Omental fat pad (tissue), 4 donors: Measurements from ENCODE around the gene PRIM1. TPM values are rescaled to one million over a fixed set of nuclear protein-coding genes. Genes with fewer than 3 reads are reported as not detected.

Experiments used
- ATAC-seq: fragments of 150-250 bp; one replicate; pipeline ENCODE4 v1.9.1; 2016; ENCODE audit warnings: mild to moderate bottlenecking, moderate library complexity; ENCODE audit not compliant: low FRiP score
- DNase-seq: peaks from one replicate; pipeline ENCODE4 v3.0.0-alpha.2; 2019; ENCODE audit warnings: low spot score
- total RNA-seq, 4 donors: library from RNA; depleted of rRNA; stranded (reverse); fragments of >200 nt; gene quantifications; one replicate each; pipeline ENCODE4 v1.1.0, GENCODE V29; 2016
- TF ChIP-seq, protein P1 (sequence below), 3 donors: fragments of 450-650 bp; IDR thresholded peaks; one replicate each; pipeline ENCODE4 v1.5.1; 2016 to 2017; ENCODE audit warnings: antibody characterized with exemption in 3 of 3, mild to moderate bottlenecking in 3 of 3, moderate library complexity in 2 of 3

PRIM1 gene
- total RNA-seq, 4 donors from 2014 or later, result 2.8 to 10.7 (median 5.5) TPM

DNA sequence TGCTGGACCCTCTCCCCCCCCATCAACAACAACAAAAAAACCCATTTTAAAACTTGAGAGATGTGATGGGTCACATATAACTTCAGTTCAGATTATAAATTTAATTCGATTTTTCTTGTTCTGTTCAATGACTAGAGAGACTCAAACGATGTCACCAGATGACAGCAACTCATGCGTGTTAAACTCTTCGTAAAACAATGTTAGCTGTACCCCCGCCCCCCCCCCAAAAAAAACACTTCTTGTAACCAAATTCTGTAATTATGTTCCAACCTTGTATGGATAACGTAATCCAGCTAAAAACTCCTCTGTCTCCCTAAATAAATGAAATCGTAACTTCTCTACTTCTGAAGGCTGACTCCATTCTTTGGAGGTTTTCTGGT, 26.4 kb downstream of the PRIM1 start:
- TF ChIP-seq, protein P1, sequence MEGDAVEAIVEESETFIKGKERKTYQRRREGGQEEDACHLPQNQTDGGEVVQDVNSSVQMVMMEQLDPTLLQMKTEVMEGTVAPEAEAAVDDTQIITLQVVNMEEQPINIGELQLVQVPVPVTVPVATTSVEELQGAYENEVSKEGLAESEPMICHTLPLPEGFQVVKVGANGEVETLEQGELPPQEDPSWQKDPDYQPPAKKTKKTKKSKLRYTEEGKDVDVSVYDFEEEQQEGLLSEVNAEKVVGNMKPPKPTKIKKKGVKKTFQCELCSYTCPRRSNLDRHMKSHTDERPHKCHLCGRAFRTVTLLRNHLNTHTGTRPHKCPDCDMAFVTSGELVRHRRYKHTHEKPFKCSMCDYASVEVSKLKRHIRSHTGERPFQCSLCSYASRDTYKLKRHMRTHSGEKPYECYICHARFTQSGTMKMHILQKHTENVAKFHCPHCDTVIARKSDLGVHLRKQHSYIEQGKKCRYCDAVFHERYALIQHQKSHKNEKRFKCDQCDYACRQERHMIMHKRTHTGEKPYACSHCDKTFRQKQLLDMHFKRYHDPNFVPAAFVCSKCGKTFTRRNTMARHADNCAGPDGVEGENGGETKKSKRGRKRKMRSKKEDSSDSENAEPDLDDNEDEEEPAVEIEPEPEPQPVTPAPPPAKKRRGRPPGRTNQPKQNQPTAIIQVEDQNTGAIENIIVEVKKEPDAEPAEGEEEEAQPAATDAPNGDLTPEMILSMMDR (IDR thresholded peaks at IDR 0.05), result no peak
- ATAC-seq, result no peak
- no peak for DNase-seq

DNA sequence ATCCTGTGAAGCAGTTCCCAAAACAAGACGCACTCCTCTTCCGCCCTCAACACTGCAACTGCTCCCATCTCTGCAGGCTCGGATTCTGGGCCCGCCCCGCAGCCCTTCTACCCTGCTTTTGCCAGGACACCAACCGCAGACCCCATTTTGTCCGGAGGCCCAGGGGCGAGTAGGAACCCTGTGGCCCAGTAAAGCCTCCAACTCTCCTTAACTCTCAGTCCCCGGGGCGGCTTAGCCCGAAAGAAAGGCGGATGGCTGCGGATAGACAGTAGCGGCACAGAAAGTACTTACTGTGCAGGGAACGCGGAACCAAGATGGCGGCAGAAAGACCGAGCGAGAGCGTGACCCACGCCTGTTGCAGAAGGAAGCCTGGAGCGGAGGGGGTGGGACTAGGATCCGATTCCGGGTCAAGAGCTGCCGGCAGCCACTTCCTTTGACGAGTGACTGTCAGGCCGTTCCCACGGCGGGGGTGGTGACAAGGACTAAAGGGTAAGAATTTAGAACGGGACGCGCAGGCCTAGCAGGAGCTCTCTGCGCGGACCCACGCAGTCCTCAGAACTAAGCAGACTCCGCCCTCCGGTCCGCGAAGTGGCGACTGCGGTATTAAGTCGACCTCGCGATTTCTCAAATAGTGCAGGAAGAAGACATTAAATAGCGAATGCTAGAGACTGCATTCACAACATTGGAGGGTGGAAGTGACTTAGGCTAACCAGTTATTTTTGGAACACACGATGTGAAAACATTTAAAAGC, 27.0 kb downstream of the PRIM1 start, which contains the start of gene NACA:
TSS of gene NACA (minus strand) at position 328 of the 751 bp plus-strand sequence. CDS start 778 bp downstream, outside the sequence.
- DNase-seq (peak; percentile 90), ATAC-seq (peak; percentile 90)
- TF ChIP-seq, protein P1 (IDR thresholded peaks at IDR 0.05), result no peak

DNA sequence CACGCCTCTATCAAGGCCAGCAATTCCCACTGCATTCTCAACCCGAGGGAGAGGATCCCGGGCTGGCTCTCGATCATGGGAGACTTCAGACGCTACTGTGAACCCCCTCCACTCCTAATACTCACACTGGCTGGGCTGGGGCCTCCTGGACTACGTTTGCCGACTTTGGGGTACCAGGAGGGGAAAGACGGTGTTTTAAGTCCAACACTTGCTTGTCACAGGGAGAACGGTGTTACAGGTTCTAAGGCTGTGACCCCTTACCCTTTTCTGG, 27.5 kb downstream of the PRIM1 start:
- TF ChIP-seq, protein P1 (IDR thresholded peaks at IDR 0.05), result no peak
- ATAC-seq (no peak), DNase-seq (no peak)

DNA sequence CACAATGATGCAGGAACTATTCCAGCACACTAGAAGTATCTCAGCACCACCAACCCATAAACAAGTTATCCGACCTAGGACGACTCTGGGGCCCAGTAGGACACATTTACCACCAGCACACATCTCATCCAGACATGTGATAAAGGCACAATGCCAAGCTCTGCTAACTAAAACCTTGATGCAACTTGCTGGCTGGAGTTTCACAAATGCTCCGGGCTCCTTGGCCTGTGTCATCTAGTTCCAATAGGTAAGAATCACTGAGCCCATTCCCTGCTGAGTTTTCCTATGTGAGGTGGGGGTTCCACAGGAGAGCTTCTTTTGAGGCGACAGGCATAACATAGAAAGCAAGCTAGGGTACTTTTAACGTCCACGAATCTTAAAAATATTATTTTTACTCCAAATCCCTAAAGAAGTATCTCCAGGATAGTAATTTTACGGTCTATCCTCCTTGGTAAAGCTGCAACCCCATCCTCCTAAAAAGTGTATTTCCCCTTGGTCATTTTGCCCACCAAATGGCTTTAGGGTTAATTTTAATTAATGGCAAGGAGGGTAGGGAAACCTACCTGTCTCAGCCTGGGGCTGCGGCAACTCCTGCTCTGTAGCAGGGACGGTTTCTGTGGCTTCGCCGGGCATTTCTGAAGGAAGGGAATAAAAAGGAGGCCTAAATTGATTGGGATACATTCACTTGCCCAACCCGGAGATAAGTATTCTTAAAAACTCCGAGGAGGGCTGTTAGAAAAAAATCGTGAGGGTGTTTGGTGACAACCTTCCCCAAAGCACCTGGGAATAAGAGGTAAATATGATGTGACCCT, 28.0 kb downstream of the PRIM1 start:
- peak; percentile 29 for ATAC-seq

DNA sequence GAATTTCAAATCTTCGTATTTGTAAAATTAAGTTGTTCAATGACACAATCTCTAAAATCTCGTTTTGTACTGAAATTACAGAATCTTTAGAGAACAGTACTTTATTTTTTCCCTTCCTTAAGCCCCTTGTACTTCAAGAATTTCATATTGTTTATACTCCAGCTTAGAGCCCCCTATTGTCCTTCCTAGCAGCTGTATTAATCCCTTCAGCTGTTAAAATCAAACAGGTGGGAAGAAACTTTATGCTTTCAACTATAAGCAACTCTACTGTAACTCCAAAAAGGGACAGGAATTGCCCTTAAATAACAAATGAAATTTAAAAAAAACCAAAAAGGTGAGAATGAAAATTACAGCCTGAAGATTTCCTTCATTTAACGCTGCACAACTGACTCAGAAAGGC, 28.8 kb downstream of the PRIM1 start:
- no peak for ATAC-seq
- no peak for DNase-seq
- TF ChIP-seq, protein P1 (IDR thresholded peaks at IDR 0.05), result no peak

More for the DNA sequence above, 28.0 kb downstream of the PRIM1 start:
- peak; percentile 45 for DNase-seq
- TF ChIP-seq, protein P1 (IDR thresholded peaks at IDR 0.05), result no peak

DNA sequence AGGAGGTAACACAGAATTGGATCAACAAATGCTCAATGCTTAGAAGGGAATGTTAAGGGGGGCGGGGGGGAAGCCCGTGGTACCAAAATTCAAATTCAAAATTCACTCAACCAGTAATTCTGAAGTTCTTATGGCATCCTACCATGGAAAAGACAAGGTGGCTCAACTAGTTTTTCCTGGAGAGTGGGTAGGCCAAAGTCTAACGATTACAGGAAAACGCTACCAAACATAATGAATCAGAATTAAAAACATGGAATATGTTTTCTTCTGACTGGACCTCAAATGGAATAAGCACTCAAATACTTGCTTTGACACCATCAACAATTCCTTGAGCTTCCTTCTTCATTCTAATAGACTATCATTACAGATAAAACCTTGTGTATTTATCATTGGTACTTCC, 29.3 kb downstream of the PRIM1 start:
- ATAC-seq, result no peak
- no peak for DNase-seq
- TF ChIP-seq, protein P1 (IDR thresholded peaks at IDR 0.05), result no peak
